MM.1S (cell line): ENCODE data around the gene PLXNA2.

Experiments
- DNase-seq: peaks from one replicate; pipeline ENCODE4 v3.0.0-alpha.2; 2015
- H2AFZ ChIP-seq: fragments of 300-600 bp; sonication (generic); 2 replicates; pipeline ENCODE4 v1.6.0; 2016; ENCODE audit warnings: antibody characterized with exemption, low read length
- H3F3A ChIP-seq: fragments of 300-600 bp; sonication (generic); 2 replicates; pipeline ENCODE4 v1.6.1; 2016; ENCODE audit warnings: mild to moderate bottlenecking, antibody characterized with exemption, low read length, moderate library complexity, mixed read lengths; ENCODE audit not compliant: insufficient read depth
- H3K27ac ChIP-seq: fragments of 300-600 bp; sonication (generic); 2 replicates; pipeline ENCODE4 v1.5.1; 2016; ENCODE audit warnings: mild to moderate bottlenecking, low read length
- H3K27me3 ChIP-seq: fragments of 300-600 bp; sonication (generic); replicated peaks from 2 replicates; pipeline ENCODE4 v1.6.0; 2016; ENCODE audit warnings: low read length; ENCODE audit not compliant: insufficient read depth
- H3K36me3 ChIP-seq: fragments of 300-600 bp; sonication (generic); replicated peaks from 2 replicates; pipeline ENCODE4 v1.6.1; 2016; ENCODE audit warnings: mild to moderate bottlenecking, low read length, mixed read lengths; ENCODE audit not compliant: insufficient read depth
- H3K4me1 ChIP-seq: fragments of 300-600 bp; sonication (generic); 2 replicates; pipeline ENCODE4 v1.6.1; 2016; ENCODE audit warnings: low read length, mixed read lengths
- H3K4me2 ChIP-seq: fragments of 300-600 bp; sonication (generic); 2 replicates; pipeline ENCODE4 v1.6.0; 2016; ENCODE audit warnings: low read depth, low read length
- H3K4me3 ChIP-seq: fragments of 300-600 bp; sonication (generic); 2 replicates; pipeline ENCODE4 v1.5.1; 2016; ENCODE audit warnings: low read length, mixed read lengths
- H3K79me2 ChIP-seq: fragments of 300-600 bp; sonication (generic); 2 replicates; pipeline ENCODE4 v1.6.1; 2016; ENCODE audit warnings: mixed run types, low read length, mixed read lengths
- H3K9ac ChIP-seq: fragments of 300-600 bp; sonication (generic); 2 replicates; pipeline ENCODE4 v1.6.1; 2016; ENCODE audit warnings: low read length, mixed read lengths
- H3K9me2 ChIP-seq: fragments of 300-600 bp; sonication (generic); replicated peaks from 2 replicates; pipeline ENCODE4 v1.6.1; 2016; ENCODE audit warnings: mild to moderate bottlenecking, low read length, mixed read lengths; ENCODE audit not compliant: insufficient read depth
- H3K9me3 ChIP-seq: fragments of 300-600 bp; sonication (generic); replicated peaks from 2 replicates; pipeline ENCODE4 v1.6.1; 2016; ENCODE audit warnings: mild to moderate bottlenecking, low read length, mixed read lengths; ENCODE audit not compliant: insufficient read depth
- H4K20me1 ChIP-seq: fragments of 300-600 bp; sonication (generic); 2 replicates; pipeline ENCODE4 v1.6.1; 2016; ENCODE audit warnings: mild to moderate bottlenecking, low read length, moderate library complexity, mixed read lengths; ENCODE audit not compliant: insufficient read depth
- EZH2 ChIP-seq: fragments of 300-600 bp; sonication (generic); optimal IDR thresholded peaks from 2 replicates; pipeline ENCODE3; 2017; ENCODE audit warnings: low read depth, mild to moderate bottlenecking, antibody characterized with exemption, low read length, mixed read lengths
- EZH2phosphoT487 ChIP-seq: fragments of 300-600 bp; sonication (generic); IDR thresholded peaks from 2 replicates; pipeline ENCODE4 v1.6.1; 2018; ENCODE audit warnings: antibody characterized with exemption, low read length
- TF ChIP-seq, protein P1 (sequence below): fragments of 300-600 bp; sonication (generic); IDR thresholded peaks from 2 replicates; pipeline ENCODE4 v1.5.1; 2016; ENCODE audit warnings: antibody characterized with exemption, low read length, mixed read lengths

The PLXNA2 gene

DNA sequence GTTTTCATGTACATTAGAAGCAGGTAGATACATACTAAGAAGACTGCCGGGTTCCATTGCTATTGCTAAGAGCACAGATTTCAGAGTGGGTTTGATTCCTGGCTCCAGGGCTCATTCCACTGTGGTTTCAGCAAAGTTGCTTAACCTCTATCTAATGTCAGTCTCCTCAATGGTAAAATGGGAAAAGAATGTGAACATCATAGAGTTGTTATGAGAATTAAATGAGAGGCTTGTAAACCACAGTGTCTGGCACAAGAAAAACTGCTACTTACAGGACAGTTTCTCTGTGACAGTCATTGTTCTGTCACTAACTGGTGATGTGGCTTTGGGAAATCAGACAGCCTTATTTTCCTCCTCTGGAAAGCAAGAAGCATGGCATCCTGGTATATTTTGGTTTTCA is 10.7 kb upstream of the PLXNA2 start:
- no peak overlapping the region for H3K4me3 ChIP-seq
- H3K27ac ChIP-seq = no peak overlapping the region
- H3K9me2 ChIP-seq = no peaks in the 10 kb centered on the region
- TF ChIP-seq, protein P1, sequence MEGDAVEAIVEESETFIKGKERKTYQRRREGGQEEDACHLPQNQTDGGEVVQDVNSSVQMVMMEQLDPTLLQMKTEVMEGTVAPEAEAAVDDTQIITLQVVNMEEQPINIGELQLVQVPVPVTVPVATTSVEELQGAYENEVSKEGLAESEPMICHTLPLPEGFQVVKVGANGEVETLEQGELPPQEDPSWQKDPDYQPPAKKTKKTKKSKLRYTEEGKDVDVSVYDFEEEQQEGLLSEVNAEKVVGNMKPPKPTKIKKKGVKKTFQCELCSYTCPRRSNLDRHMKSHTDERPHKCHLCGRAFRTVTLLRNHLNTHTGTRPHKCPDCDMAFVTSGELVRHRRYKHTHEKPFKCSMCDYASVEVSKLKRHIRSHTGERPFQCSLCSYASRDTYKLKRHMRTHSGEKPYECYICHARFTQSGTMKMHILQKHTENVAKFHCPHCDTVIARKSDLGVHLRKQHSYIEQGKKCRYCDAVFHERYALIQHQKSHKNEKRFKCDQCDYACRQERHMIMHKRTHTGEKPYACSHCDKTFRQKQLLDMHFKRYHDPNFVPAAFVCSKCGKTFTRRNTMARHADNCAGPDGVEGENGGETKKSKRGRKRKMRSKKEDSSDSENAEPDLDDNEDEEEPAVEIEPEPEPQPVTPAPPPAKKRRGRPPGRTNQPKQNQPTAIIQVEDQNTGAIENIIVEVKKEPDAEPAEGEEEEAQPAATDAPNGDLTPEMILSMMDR = no peak
- no peak for TF ChIP-seq EZH2phosphoT487
- no peak for TF ChIP-seq EZH2
- H4K20me1 ChIP-seq = no peaks in the 10 kb centered on the region
- H3F3A ChIP-seq = peaks cover 14% of the 10 kb centered on the region; the same call in 1 of the 2 replicates
- no peak for DNase-seq
- peaks cover 36% of the 10 kb centered on the region for H3K4me1 ChIP-seq
- no peak overlapping the region for H2AFZ ChIP-seq
- H3K4me2 ChIP-seq = no peak overlapping the region
- H3K79me2 ChIP-seq = no peaks in the 10 kb centered on the region
- H3K27me3 ChIP-seq = no peaks in the 10 kb centered on the region
- no peak overlapping the region for H3K9ac ChIP-seq
- no peaks in the 10 kb centered on the region for H3K9me3 ChIP-seq
- H3K36me3 ChIP-seq = no peaks in the 10 kb centered on the region

GRCh38 chr1:208254376-208254775 is 10.2 kb upstream of the PLXNA2 start:
- Histone ChIP-seq H3K9ac (no peak overlapping the region), H3K4me1 (peaks cover 36% of the 10 kb centered on the region), H2AFZ (no peak overlapping the region), H3K27me3 (no peaks in the 10 kb centered on the region), H3K27ac (no peak overlapping the region), H4K20me1 (no peaks in the 10 kb centered on the region), H3K9me2 (no peaks in the 10 kb centered on the region), H3K4me3 (no peak overlapping the region), H3K4me2 (no peak overlapping the region), H3F3A (peaks cover 14% of the 10 kb centered on the region; the same call in 1 of the 2 replicates), H3K36me3 (no peaks in the 10 kb centered on the region), H3K79me2 (no peaks in the 10 kb centered on the region), H3K9me3 (no peaks in the 10 kb centered on the region)
- DNase-seq = no peak
- TF ChIP-seq, protein P1 = no peak
- no peak for TF ChIP-seq EZH2

- no peak overlapping the region for H3K4me2 ChIP-seq
Observed at GRCh38 chr1:208252836-208253576, 8.8 kb upstream of the PLXNA2 start.

More at GRCh38 chr1:208252836-208253576, 8.8 kb upstream of the PLXNA2 start:
- Histone ChIP-seq H3K9me3 (no peaks in the 10 kb centered on the region), H2AFZ (no peak overlapping the region), H3K79me2 (no peaks in the 10 kb centered on the region), H3K9me2 (no peaks in the 10 kb centered on the region), H3K9ac (no peak overlapping the region), H3K36me3 (no peaks in the 10 kb centered on the region), H3K27me3 (no peaks in the 10 kb centered on the region), H4K20me1 (no peaks in the 10 kb centered on the region), H3K4me1 (peaks cover 26% of the 10 kb centered on the region), H3F3A (peaks cover 14% of the 10 kb centered on the region; the same call in 1 of the 2 replicates), H3K4me3 (no peak overlapping the region), H3K27ac (no peak overlapping the region)
- TF ChIP-seq EZH2phosphoT487 (no peak), EZH2 (no peak)
- TF ChIP-seq, protein P1 = no peak
- DNase-seq = no peak
